Testis (tissue), 3 donors: ENCODE measurements around the gene NTF3. TPM values are rescaled to one million over a fixed set of nuclear protein-coding genes. Genes with fewer than 3 reads are reported as not detected.

Experiments
- DNase-seq: peaks from one replicate; pipeline ENCODE4 v3.0.0-alpha.2; 2019
- H3K27ac ChIP-seq, 2 donors: fragments of 200-600 bp; sonication (generic); one replicate each; pipeline ENCODE4 v1.5.1; 2019
- H3K27me3 ChIP-seq: fragments of 200-600 bp; sonication (generic); one replicate; pipeline ENCODE4 v1.5.1; 2019
- H3K36me3 ChIP-seq: fragments of 200-600 bp; sonication (generic); one replicate; pipeline ENCODE4 v1.5.1; 2017; ENCODE audit warnings: low read depth; ENCODE audit errors: missing control alignments
- H3K4me1 ChIP-seq: fragments of 200-600 bp; sonication (generic); one replicate; pipeline ENCODE4 v1.5.1; 2019
- H3K4me3 ChIP-seq, 2 donors: fragments of 200-600 bp; sonication (generic); one replicate each; pipeline ENCODE4 v1.5.1; 2017 to 2019
- H3K9me3 ChIP-seq: fragments of 200-600 bp; sonication (generic); one replicate; pipeline ENCODE4 v1.5.1; 2017
- POLR2A ChIP-seq: fragments of 450-650 bp; IDR thresholded peaks from one replicate; pipeline ENCODE4 v1.6.1; 2017; ENCODE audit warnings: antibody characterized with exemption, mild to moderate bottlenecking, moderate library complexity
- WGBS, 2 donors: methylation state at CpG; one replicate each; pipeline ENCODE4 v1.1.5; 2018; 5-methylcytosine and 5-hydroxymethylcytosine counted together
- intact Hi-C: fragments of 100-400 bp; cut with DNase I; formaldehyde crosslinking; loops from one replicate; pipeline ENCODE4 v1.15.1; 2023; ENCODE audit warnings: low total_unique reads
- polyA plus RNA-seq: library from polyadenylated mRNA; stranded (reverse); fragments of 350-450 nt; fragmentation: Illumina TruSeq; extraction: RNeasy Lipid Tissue Mini Kit (QIAGEN cat#74804); gene quantifications from one replicate; pipeline ENCODE4 v1.2.3, GENCODE V29; 2014; ENCODE audit warnings: low read depth, low replicate concordance; ENCODE audit not compliant: insufficient read depth
- total RNA-seq, 2 donors: library from RNA; depleted of rRNA; stranded (reverse); fragments of >200 nt; gene quantifications; one replicate each; pipeline ENCODE4 v1.2.3, GENCODE V29; 2016
- TF ChIP-seq, protein P1 (sequence below), 3 experiments: fragments of 450-650 bp in 2 of 3; fragments of 200-600 bp in 1 of 3; sonication (generic) in 1 of 3; IDR thresholded peaks; one replicate each; pipeline ENCODE4 v1.5.1; 2016 to 2019; ENCODE audit warnings: antibody characterized with exemption in 3 of 3, mild to moderate bottlenecking in 2 of 3, moderate library complexity in 1 of 3

The NTF3 gene
- total and polyA plus RNA-seq, 3 donors from 2014 or later, result 1.1 to 2.2 (median 1.4) TPM

DNA sequence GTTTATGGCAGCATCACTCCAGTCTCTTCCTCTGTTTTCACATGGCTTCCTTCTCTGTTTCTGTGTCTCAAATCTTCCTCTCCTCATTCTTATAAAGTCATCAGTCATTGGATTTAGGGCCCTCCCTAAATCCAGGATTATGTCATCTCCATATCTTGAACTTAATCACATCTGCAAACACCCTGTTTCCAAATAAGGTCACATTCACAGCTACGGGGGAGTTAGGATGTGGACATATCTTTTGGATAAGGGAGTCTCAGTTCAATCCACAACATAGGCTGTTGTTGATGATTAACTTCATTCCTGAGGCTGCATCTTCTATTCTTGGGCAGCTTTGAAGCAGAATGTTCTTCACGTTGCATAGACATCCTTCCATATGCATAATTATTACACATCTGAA, 40.3 kb upstream of the NTF3 start:
- TF ChIP-seq POLR2A, result no peak
- TF ChIP-seq, protein P1, sequence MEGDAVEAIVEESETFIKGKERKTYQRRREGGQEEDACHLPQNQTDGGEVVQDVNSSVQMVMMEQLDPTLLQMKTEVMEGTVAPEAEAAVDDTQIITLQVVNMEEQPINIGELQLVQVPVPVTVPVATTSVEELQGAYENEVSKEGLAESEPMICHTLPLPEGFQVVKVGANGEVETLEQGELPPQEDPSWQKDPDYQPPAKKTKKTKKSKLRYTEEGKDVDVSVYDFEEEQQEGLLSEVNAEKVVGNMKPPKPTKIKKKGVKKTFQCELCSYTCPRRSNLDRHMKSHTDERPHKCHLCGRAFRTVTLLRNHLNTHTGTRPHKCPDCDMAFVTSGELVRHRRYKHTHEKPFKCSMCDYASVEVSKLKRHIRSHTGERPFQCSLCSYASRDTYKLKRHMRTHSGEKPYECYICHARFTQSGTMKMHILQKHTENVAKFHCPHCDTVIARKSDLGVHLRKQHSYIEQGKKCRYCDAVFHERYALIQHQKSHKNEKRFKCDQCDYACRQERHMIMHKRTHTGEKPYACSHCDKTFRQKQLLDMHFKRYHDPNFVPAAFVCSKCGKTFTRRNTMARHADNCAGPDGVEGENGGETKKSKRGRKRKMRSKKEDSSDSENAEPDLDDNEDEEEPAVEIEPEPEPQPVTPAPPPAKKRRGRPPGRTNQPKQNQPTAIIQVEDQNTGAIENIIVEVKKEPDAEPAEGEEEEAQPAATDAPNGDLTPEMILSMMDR (IDR thresholded peaks at IDR 0.05), result no peak
- 46 to 66% methylated on average over 2 of the region's 2 CpGs for WGBS, 2 donors
- H3K4me1 ChIP-seq, result no peaks in the 10 kb centered on the region
- H3K27ac ChIP-seq, result no peak overlapping the region
- H3K36me3 ChIP-seq, result no peaks in the 10 kb centered on the region
- no peak overlapping the region for H3K4me3 ChIP-seq
- no peaks in the 10 kb centered on the region for H3K9me3 ChIP-seq
- intact Hi-C loops, result no loop called here
- no peak for DNase-seq
- H3K27me3 ChIP-seq, result no peaks in the 10 kb centered on the region

DNA sequence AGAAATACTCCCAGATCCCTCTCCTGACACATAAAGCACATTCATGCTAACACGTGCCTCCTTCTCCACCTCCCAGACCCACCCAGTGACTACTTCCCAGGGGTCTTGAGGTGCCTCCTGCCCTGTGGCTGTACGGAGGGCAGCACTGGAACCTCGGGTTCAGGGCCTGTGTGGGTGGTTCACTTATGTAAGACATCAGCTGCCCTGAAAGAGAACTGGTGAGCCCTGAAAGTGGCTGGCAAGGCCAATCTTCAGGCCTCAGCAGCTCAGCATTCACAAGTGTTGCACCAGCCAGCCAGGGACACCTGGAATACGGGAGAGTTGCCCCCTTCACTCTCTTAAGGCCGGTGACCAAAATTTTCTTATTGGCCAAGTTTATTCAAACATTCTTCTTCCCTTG, 38.9 kb upstream of the NTF3 start:
- no peak overlapping the region for H3K4me3 ChIP-seq
- intact Hi-C loops, result no loop called here
- 81 to 89% methylated on average over 4 to 5 of the region's 5 CpGs for WGBS, 2 donors
- DNase-seq, result no peak
- TF ChIP-seq, protein P1 (IDR thresholded peaks at IDR 0.05), result no peak
- no peak for TF ChIP-seq POLR2A
- H3K36me3 ChIP-seq, result no peaks in the 10 kb centered on the region
- no peaks in the 10 kb centered on the region for H3K4me1 ChIP-seq
- no peaks in the 10 kb centered on the region for H3K9me3 ChIP-seq
- no peaks in the 10 kb centered on the region for H3K27me3 ChIP-seq
- no peak overlapping the region for H3K27ac ChIP-seq

DNA sequence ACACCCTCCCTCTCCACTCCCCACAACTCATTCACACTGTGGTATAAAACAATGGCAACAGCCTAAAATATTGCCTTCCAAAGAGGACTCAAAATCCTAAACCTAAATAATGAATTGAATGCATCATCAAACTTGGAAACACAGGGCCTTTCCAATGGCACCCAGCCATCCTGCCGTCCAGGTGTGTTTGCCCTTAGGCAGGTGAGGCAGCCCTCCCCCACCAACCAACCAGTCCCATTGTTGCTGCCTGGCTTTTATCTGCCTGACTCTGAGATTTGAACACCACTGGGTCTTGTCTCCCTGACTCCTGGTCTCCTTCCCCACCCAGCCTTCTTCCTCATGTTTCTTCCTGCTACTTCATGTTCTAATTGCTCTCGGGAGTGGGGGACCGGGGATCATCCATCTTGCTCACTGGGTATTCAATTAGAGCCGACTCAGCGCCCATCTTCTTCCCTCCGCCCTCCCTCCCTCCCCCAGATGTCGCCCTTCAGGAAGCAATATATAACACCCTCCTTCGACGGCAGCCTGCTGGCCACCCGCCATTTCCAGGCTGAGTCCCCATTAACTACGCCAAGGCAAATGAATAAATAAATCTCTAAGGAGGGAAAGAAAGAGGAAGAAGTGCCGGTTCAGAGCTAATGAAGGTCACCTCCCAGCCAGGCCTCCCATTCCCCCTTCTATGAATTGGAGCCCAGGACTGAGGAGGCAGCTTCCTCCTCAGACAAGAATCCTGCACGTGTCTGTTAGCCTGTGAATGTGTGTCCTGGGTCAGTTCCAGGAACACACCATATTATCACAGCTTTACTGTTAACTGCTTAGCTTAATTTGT, 36.3 kb upstream of the NTF3 start:
- H3K4me1 ChIP-seq, result no peaks in the 10 kb centered on the region
- no peaks in the 10 kb centered on the region for H3K27me3 ChIP-seq
- H3K9me3 ChIP-seq, result no peaks in the 10 kb centered on the region
- H3K4me3 ChIP-seq, result no peak overlapping the region
- no peak overlapping the region for H3K27ac ChIP-seq
- H3K36me3 ChIP-seq, result no peaks in the 10 kb centered on the region
- intact Hi-C loops, result no loop called here
- no peak for TF ChIP-seq POLR2A
- TF ChIP-seq, protein P1 (IDR thresholded peaks at IDR 0.05), result no peak
- DNase-seq, result no peak
- 18 to 35% methylated on average over 13 of the region's 13 CpGs for WGBS, 2 donors

DNA sequence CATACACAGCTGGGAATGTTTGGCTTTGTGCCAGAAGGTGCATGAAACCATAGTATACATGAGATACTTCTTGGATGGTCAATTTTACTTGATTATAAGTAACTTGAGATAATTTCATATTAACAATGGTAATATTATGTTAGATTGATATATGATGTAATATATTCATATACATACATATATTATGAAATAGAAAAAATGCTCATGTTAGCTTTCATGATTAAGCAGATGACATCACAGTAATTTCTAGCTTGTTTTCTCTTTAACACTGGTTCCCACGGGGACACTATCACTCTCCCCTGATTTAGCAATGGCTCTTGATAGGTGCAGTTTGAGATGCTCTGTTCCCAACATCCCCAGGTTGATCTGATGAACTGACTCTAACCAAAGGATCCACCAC, 35.4 kb upstream of the NTF3 start:
- DNase-seq, result no peak
- Histone ChIP-seq H3K36me3 (no peaks in the 10 kb centered on the region), H3K27ac (no peak overlapping the region), H3K4me3 (no peak overlapping the region), H3K9me3 (no peaks in the 10 kb centered on the region), H3K27me3 (no peaks in the 10 kb centered on the region), H3K4me1 (no peaks in the 10 kb centered on the region)
- intact Hi-C loops, result no loop called here
- no peak for TF ChIP-seq POLR2A
- TF ChIP-seq, protein P1 (IDR thresholded peaks at IDR 0.05), result no peak
- 83 to 90% methylated on average over 1 of the region's 1 CpG for WGBS, 2 donors

DNA sequence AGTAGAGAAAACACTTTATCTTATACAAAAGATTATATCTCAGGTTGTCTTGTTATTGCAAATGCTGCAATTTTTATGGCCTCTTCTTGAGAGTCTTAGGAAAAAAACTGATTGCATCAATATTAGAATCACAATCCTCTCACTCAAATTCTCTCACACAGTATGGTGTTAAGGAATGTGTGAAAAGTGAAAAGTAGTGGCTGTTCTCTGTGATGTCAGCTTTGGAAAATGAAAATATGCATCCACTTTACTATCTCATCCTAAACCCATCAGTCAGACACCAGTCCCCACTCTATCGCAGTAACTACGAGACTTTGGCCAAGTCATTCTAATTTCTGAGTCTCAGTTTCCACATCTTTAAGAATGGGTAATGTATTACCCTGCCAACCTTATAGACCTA, 32.6 kb upstream of the NTF3 start:
- intact Hi-C loops, result no loop called here
- no peak for TF ChIP-seq POLR2A
- TF ChIP-seq, protein P1 (IDR thresholded peaks at IDR 0.05), result no peak
- H3K27me3 ChIP-seq, result no peaks in the 10 kb centered on the region
- H3K36me3 ChIP-seq, result no peaks in the 10 kb centered on the region
- H3K27ac ChIP-seq, result no peak overlapping the region
- 95 to 98% methylated on average over 2 of the region's 2 CpGs for WGBS, 2 donors
- DNase-seq, result no peak
- H3K4me3 ChIP-seq, result no peak overlapping the region
- no peaks in the 10 kb centered on the region for H3K9me3 ChIP-seq
- H3K4me1 ChIP-seq, result no peaks in the 10 kb centered on the region
